HL-60 (cell line): Measurements from ENCODE around the gene SP3.
"Not testable (repeated sequence)": the region's sequence is repeated elsewhere in the genome, so short reads cannot be mapped to it uniquely, and the experiment has no call there.

ENCODE experiments used
- DNase-seq, 2 experiments: peaks; one replicate each; pipeline ENCODE4 v3.0.0-alpha.2; 2010 to 2020; ENCODE audit warnings: low read depth in 1 of 2, low spot score in 1 of 2
- H3K27ac ChIP-seq: fragments of 250-450 bp; sonication (Bioruptor Pico); replicated peaks from 2 replicates; pipeline ENCODE4 v1.5.1; 2020; ENCODE audit warnings: mild to moderate bottlenecking, moderate library complexity
- H3K27me3 ChIP-seq: fragments of 250-450 bp; sonication (Bioruptor Pico); 2 replicates; pipeline ENCODE4 v1.5.1; 2021; ENCODE audit warnings: mild to moderate bottlenecking, moderate library complexity; ENCODE audit not compliant: insufficient read depth, poor library complexity, severe bottlenecking
- H3K4me3 ChIP-seq: replicated peaks from 2 replicates; pipeline ENCODE4 v1.5.1; 2011; ENCODE audit warnings: mild to moderate bottlenecking, control low read depth, low read length; ENCODE audit not compliant: insufficient read depth
- CTCF ChIP-seq: IDR thresholded peaks from one replicate; pipeline ENCODE4 v1.5.1; 2011; ENCODE audit warnings: low read length, control low read depth, inconsistent platforms; ENCODE audit not compliant: insufficient read depth
- GABPA ChIP-seq: IDR thresholded peaks from 2 replicates; pipeline ENCODE4 v1.6.1; 2012; ENCODE audit warnings: low read depth
- POLR2AphosphoS5 ChIP-seq: IDR thresholded peaks from 2 replicates; pipeline ENCODE4 v1.6.1; 2012; ENCODE audit warnings: low read depth
- REST ChIP-seq: IDR thresholded peaks from 2 replicates; pipeline ENCODE4 v1.6.1; 2012; ENCODE audit warnings: low read depth; ENCODE audit not compliant: insufficient replicate concordance
- SPI1 ChIP-seq: IDR thresholded peaks from 2 replicates; pipeline ENCODE4 v1.6.1; 2012; ENCODE audit warnings: low read depth, mild to moderate bottlenecking, borderline replicate concordance

Gene SP3

GRCh38 chr2:173896755-173897154, 68.4 kb downstream of the SP3 start:
- H3K27me3 ChIP-seq: no peaks in the 10 kb centered on the region
- DNase-seq: no peak
- TF ChIP-seq POLR2AphosphoS5: no peak
- TF ChIP-seq GABPA: no peak
- no peak for TF ChIP-seq REST
- no peak for TF ChIP-seq SPI1
- TF ChIP-seq CTCF: no peak
- no peak overlapping the region for H3K4me3 ChIP-seq
- H3K27ac ChIP-seq: no peak overlapping the region

- no peak for TF ChIP-seq POLR2AphosphoS5
- no peak for TF ChIP-seq REST
- TF ChIP-seq CTCF: no peak
- no peak for TF ChIP-seq SPI1
- TF ChIP-seq GABPA: no peak
- Histone ChIP-seq H3K4me3 (no peak overlapping the region), H3K27me3 (no peaks in the 10 kb centered on the region), H3K27ac (no peak overlapping the region)
- DNase-seq: no peak
Measured at GRCh38 chr2:173892341-173892740, 72.8 kb downstream of the SP3 start.

- Histone ChIP-seq H3K27me3 (no peaks in the 10 kb centered on the region), H3K4me3 (no peak overlapping the region), H3K27ac (no peak overlapping the region)
- no peak for TF ChIP-seq POLR2AphosphoS5
- TF ChIP-seq CTCF: no peak
- TF ChIP-seq REST: no peak
- TF ChIP-seq GABPA: no peak
- TF ChIP-seq SPI1: no peak
- DNase-seq: no peak
Measured at GRCh38 chr2:173891315-173892037, 73.7 kb downstream of the SP3 start.

- not testable (repeated sequence) for H3K4me3 ChIP-seq, H3K27me3 ChIP-seq, DNase-seq, H3K27ac ChIP-seq
Measured at GRCh38 chr2:173889464-173889863, 75.7 kb downstream of the SP3 start.
